ENCODE measurements around the gene TSPAN9.
A peak's percentile ranks its signal among the peaks of the same experiment; 100 is the strongest.

Gene TSPAN9

GRCh38 chr12:3124917-3125316, 47.7 kb downstream of the TSPAN9 start:
- DNase-seq (ENCODE audit: low spot score) = no peak

GRCh38 chr12:3125674-3126073, 48.5 kb downstream of the TSPAN9 start:
- peak; percentile 54 for DNase-seq (ENCODE audit: low spot score)

- DNase-seq (ENCODE audit: low spot score) = no peak
These were observed 50.7 kb downstream of the TSPAN9 start for GRCh38 chr12:3127832-3128231.

- DNase-seq (ENCODE audit: low spot score) = no peak
These were observed 51.5 kb downstream of the TSPAN9 start for GRCh38 chr12:3128498-3129293.

GRCh38 chr12:3129301-3130056, 52.3 kb downstream of the TSPAN9 start:
- DNase-seq (ENCODE audit: low spot score) = no peak

- DNase-seq (ENCODE audit: low spot score) = no peak
These were observed 53.1 kb downstream of the TSPAN9 start for GRCh38 chr12:3130057-3130830.

- no peak for DNase-seq (ENCODE audit: low spot score)
These were observed 54.0 kb downstream of the TSPAN9 start for GRCh38 chr12:3131129-3131528.

- DNase-seq (ENCODE audit: low spot score) = no peak
These were observed 55.6 kb downstream of the TSPAN9 start for GRCh38 chr12:3132636-3133404.

GRCh38 chr12:3133405-3133783, 56.2 kb downstream of the TSPAN9 start:
- DNase-seq (ENCODE audit: low spot score) = no peak

GRCh38 chr12:3134126-3134525, 56.9 kb downstream of the TSPAN9 start:
- no peak for DNase-seq (ENCODE audit: low spot score)

- no peak for DNase-seq (ENCODE audit: low spot score)
These were observed 57.5 kb downstream of the TSPAN9 start for GRCh38 chr12:3134526-3135135.

GRCh38 chr12:3135522-3136461, 58.6 kb downstream of the TSPAN9 start:
- peak; percentile 45 for DNase-seq (ENCODE audit: low spot score)

- no peak for DNase-seq (ENCODE audit: low spot score)
These were observed 59.6 kb downstream of the TSPAN9 start for GRCh38 chr12:3136641-3137267.

GRCh38 chr12:3137268-3137781, 60.1 kb downstream of the TSPAN9 start:
- no peak for DNase-seq (ENCODE audit: low spot score)

GRCh38 chr12:3137814-3138445, 60.8 kb downstream of the TSPAN9 start:
- DNase-seq (ENCODE audit: low spot score) = no peak

GRCh38 chr12:3138941-3139511, 61.8 kb downstream of the TSPAN9 start:
- no peak for DNase-seq (ENCODE audit: low spot score)

- no peak for DNase-seq (ENCODE audit: low spot score)
These were observed 62.6 kb downstream of the TSPAN9 start for GRCh38 chr12:3139760-3140159.

GRCh38 chr12:3140284-3140683, 63.1 kb downstream of the TSPAN9 start:
- DNase-seq (ENCODE audit: low spot score) = no peak
